Measurements from ENCODE around the gene SETX.

Gene SETX

GRCh38 chr9:132216861-132217619 lies 137.7 kb downstream of the SETX start:
- DNase-seq, result peak in 1 of 3 donors; percentile 20
- H3K4me1 ChIP-seq (ENCODE audit: control extremely low read depth in 1 of 4, control insufficient read depth in 4 of 4, insufficient read depth in 4 of 4, low read length in 3 of 4), result peaks cover 0 to 10% (median 2%) of the 10 kb centered on the region in 4 experiments
- H3K9me3 ChIP-seq (ENCODE audit: control extremely low read depth in 1 of 5, control insufficient read depth in 4 of 5, insufficient read depth in 2 of 5, low read depth in 1 of 5, low read length in 4 of 5), result no peaks in the 10 kb centered on the region
- no peak overlapping the region for H3K27ac ChIP-seq (ENCODE audit: insufficient read depth in 1 of 2, low read depth in 1 of 2, low read length in 2 of 2, poor library complexity in 1 of 2, severe bottlenecking in 2 of 2)
- H3K4me3 ChIP-seq (ENCODE audit: control insufficient read depth in 1 of 7, extremely low read depth in 1 of 7, insufficient read depth in 4 of 7, low read depth in 2 of 7, low read length in 6 of 7), result no peak overlapping the region
- 95% methylated on average over 7 of the region's 10 CpGs for WGBS (ENCODE audit: insufficient coverage)
- H3K36me3 ChIP-seq (ENCODE audit: control insufficient read depth in 4 of 4, insufficient read depth in 4 of 4, low read length in 3 of 4), result no peaks in the 10 kb centered on the region
- peaks cover 0 to 3% (median 0%) of the 10 kb centered on the region in 5 experiments for H3K27me3 ChIP-seq (replicated peaks in 2 of 5; ENCODE audit: control insufficient read depth in 4 of 5, insufficient read depth in 5 of 5, low read length in 4 of 5)
- ChIA-PET CTCF (interaction anchor here (2.0 kb wide), 1 partner anchor 19 kb away, joined by 7 read pairs; no protein-coding TSS in a partner anchor), POLR2A (no interaction called here)

GRCh38 chr9:132214027-132214622 lies 140.7 kb downstream of the SETX start:
- Histone ChIP-seq H3K27me3 (replicated peaks in 2 of 5; ENCODE audit: control insufficient read depth in 4 of 5, insufficient read depth in 5 of 5, low read length in 4 of 5) (peaks cover 0 to 3% (median 0%) of the 10 kb centered on the region in 5 experiments), H3K4me3 (ENCODE audit: control insufficient read depth in 1 of 7, extremely low read depth in 1 of 7, insufficient read depth in 4 of 7, low read depth in 2 of 7, low read length in 6 of 7) (no peak overlapping the region), H3K4me1 (ENCODE audit: control extremely low read depth in 1 of 4, control insufficient read depth in 4 of 4, insufficient read depth in 4 of 4, low read length in 3 of 4) (peaks cover 0 to 10% (median 0%) of the 10 kb centered on the region in 4 experiments), H3K27ac (ENCODE audit: insufficient read depth in 1 of 2, low read depth in 1 of 2, low read length in 2 of 2, poor library complexity in 1 of 2, severe bottlenecking in 2 of 2) (no peak overlapping the region), H3K9me3 (ENCODE audit: control extremely low read depth in 1 of 5, control insufficient read depth in 4 of 5, insufficient read depth in 2 of 5, low read depth in 1 of 5, low read length in 4 of 5) (no peaks in the 10 kb centered on the region), H3K36me3 (ENCODE audit: control insufficient read depth in 4 of 4, insufficient read depth in 4 of 4, low read length in 3 of 4) (no peaks in the 10 kb centered on the region)
- DNase-seq, result peak in 1 of 3 donors; percentile 10
- POLR2A ChIA-PET, result no interaction called here
- CTCF ChIA-PET, result interaction anchor here (0.6 to 1.2 kb wide), 3 partner anchors 12 to 46 kb away, joined by 3 to 4 read pairs (median 3); no protein-coding TSS in a partner anchor
- 72% methylated on average over 15 of the region's 18 CpGs for WGBS (ENCODE audit: insufficient coverage)

- Histone ChIP-seq H3K4me1 (ENCODE audit: control extremely low read depth in 1 of 4, control insufficient read depth in 4 of 4, insufficient read depth in 4 of 4, low read length in 3 of 4) (peaks cover 0 to 3% (median 0%) of the 10 kb centered on the region in 4 experiments), H3K36me3 (ENCODE audit: control insufficient read depth in 4 of 4, insufficient read depth in 4 of 4, low read length in 3 of 4) (no peaks in the 10 kb centered on the region), H3K4me3 (ENCODE audit: control insufficient read depth in 1 of 7, extremely low read depth in 1 of 7, insufficient read depth in 4 of 7, low read depth in 2 of 7, low read length in 6 of 7) (no peak overlapping the region), H3K27me3 (replicated peaks in 2 of 5; ENCODE audit: control insufficient read depth in 4 of 5, insufficient read depth in 5 of 5, low read length in 4 of 5) (peaks cover 0 to 3% (median 0%) of the 10 kb centered on the region in 5 experiments), H3K27ac (ENCODE audit: insufficient read depth in 1 of 2, low read depth in 1 of 2, low read length in 2 of 2, poor library complexity in 1 of 2, severe bottlenecking in 2 of 2) (no peak overlapping the region), H3K9me3 (ENCODE audit: control extremely low read depth in 1 of 5, control insufficient read depth in 4 of 5, insufficient read depth in 2 of 5, low read depth in 1 of 5, low read length in 4 of 5) (no peaks in the 10 kb centered on the region)
- 94% methylated on average over 6 of the region's 7 CpGs for whole genome bisulfite sequencing (ENCODE audit: insufficient coverage)
- no peak for DNase-seq
- ChIA-PET POLR2A (no interaction called here), CTCF (no interaction called here)
Measured at GRCh38 chr9:132211570-132211969, 143.2 kb downstream of the SETX start.

Data from common myeloid progenitor, CD34-positive (primary cell).